NCI-H2081 treated with DMSO at 0.1 percent for 48 hours (cell line): ENCODE measurements around the gene NXF1.
"Not testable (repeated sequence)": the region's sequence is repeated elsewhere in the genome, so short reads cannot be mapped to it uniquely, and the experiment has no call there.

Source experiments
- DNase-seq: peaks from one replicate; lab custom pipeline; 2025; lab: John Stamatoyannopoulos, UW

Gene NXF1

GRCh38 chr11:62832336-62833234, 27.3 kb upstream of the NXF1 start, which contains the start of gene TEX54:
Gene TEX54, minus strand, starts transcription at chr11:62832841.
- DNase-seq = no peak

GRCh38 chr11:62831520-62832335, 26.5 kb upstream of the NXF1 start, which contains the start of gene STX5:
Gene STX5, minus strand, starts transcription at chr11:62832051. Its CDS starts 808 bp downstream, at chr11:62831243.
- peak; percentile 84 for DNase-seq

- DNase-seq = no peak
Measured at GRCh38 chr11:62830904-62831519, 25.8 kb upstream of the NXF1 start.

- not testable (repeated sequence) for DNase-seq
Measured at GRCh38 chr11:62828130-62828529, 22.9 kb upstream of the NXF1 start.

- DNase-seq = no peak
Measured at GRCh38 chr11:62823677-62824076, 18.4 kb upstream of the NXF1 start.

- DNase-seq = no peak
Measured at GRCh38 chr11:62817129-62817528, 11.9 kb upstream of the NXF1 start.

- DNase-seq = no peak
Measured at GRCh38 chr11:62816557-62816956, 11.3 kb upstream of the NXF1 start.

- DNase-seq = no peak
Measured at GRCh38 chr11:62811659-62812058, 6.4 kb upstream of the NXF1 start.

- no peak for DNase-seq
Measured at GRCh38 chr11:62810748-62811147, 5.5 kb upstream of the NXF1 start.

- DNase-seq = no peak
Measured at GRCh38 chr11:62806611-62807121, 1.4 kb upstream of the NXF1 start.

GRCh38 chr11:62805961-62806441, 761 bp upstream of the NXF1 start:
- no peak for DNase-seq

GRCh38 chr11:62804310-62805075, 747 bp downstream of the NXF1 start:
- no peak for DNase-seq

GRCh38 chr11:62801071-62801470, 4.2 kb downstream of the NXF1 start:
- DNase-seq = no peak

- DNase-seq = no peak
Measured at GRCh38 chr11:62799486-62799885, 5.8 kb downstream of the NXF1 start.

- DNase-seq = no peak
Measured at GRCh38 chr11:62796281-62796680, 9.0 kb downstream of the NXF1 start.

- DNase-seq = no peak
Measured at GRCh38 chr11:62794201-62794775, 11.0 kb downstream of the NXF1 start.

GRCh38 chr11:62792202-62792575, 13.1 kb downstream of the NXF1 start:
- no peak for DNase-seq

- no peak for DNase-seq
Measured at GRCh38 chr11:62791501-62792201, 13.6 kb downstream of the NXF1 start, which contains the start of gene TMEM223. Gene TMEM223, minus strand, starts transcription at chr11:62792006. Its CDS starts 12 bp downstream, at chr11:62791994.

GRCh38 chr11:62789576-62789975, 15.7 kb downstream of the NXF1 start:
- DNase-seq = no peak

GRCh38 chr11:62788991-62789390, 16.2 kb downstream of the NXF1 start:
- DNase-seq = no peak
